ENCODE measurements around the gene GATA2.

GATA2 gene

GRCh38 chr3:128515967-128516366 is 23.0 kb upstream of the GATA2 start:
- H3K36me3 ChIP-seq (ENCODE audit: insufficient read depth, low read depth, low read length), result no peaks in the 10 kb centered on the region
- no peaks in the 10 kb centered on the region for H3K4me1 ChIP-seq (ENCODE audit: insufficient read depth, low read length)
- H3K27ac ChIP-seq (ENCODE audit: low read length), result no peak overlapping the region
- H3K9me3 ChIP-seq (ENCODE audit: insufficient read depth, low read depth, low read length), result peaks cover 10% of the 10 kb centered on the region; the same call in 1 of the 2 replicates
- H3K4me3 ChIP-seq (ENCODE audit: low read length), result no peak overlapping the region
- H3K27me3 ChIP-seq (ENCODE audit: insufficient read depth, low read length), result peaks cover 20% of the 10 kb centered on the region
- H3K9ac ChIP-seq (ENCODE audit: low read depth, low read length), result no peak overlapping the region

GRCh38 chr3:128508852-128509251 is 15.9 kb upstream of the GATA2 start:
- no peak overlapping the region for H3K4me3 ChIP-seq (ENCODE audit: low read length)

DNA sequence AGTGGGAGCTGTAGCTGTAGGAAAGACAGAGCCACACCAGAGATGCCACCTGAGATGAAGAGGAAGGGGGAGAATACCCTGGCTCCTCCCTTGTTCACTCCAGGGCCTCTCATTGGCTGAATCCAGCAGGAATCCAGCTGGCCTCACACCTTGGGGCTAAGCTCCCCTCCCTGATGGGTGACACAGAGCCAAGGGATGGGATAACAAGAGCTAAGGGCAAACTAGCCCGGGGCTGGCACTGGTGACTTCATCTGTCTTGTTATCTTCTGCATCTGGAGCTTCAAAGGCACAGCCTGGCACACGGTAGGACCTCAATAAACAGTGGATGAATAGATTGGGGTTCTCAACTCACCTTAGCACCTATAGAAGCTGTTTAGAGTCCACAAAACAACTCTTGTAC is 13.8 kb upstream of the GATA2 start:
- Histone ChIP-seq H3K4me3 (ENCODE audit: low read length) (no peak overlapping the region), H3K9me3 (ENCODE audit: insufficient read depth, low read depth, low read length) (0 out of 2 replicates have a peak, but pooled peaks cover 5% of the 10 kb centered on the region), H3K9ac (ENCODE audit: low read depth, low read length) (no peak overlapping the region)

More at GRCh38 chr3:128508852-128509251, 15.9 kb upstream of the GATA2 start:
- Histone ChIP-seq H3K36me3 (ENCODE audit: insufficient read depth, low read depth, low read length) (no peaks in the 10 kb centered on the region), H3K9me3 (ENCODE audit: insufficient read depth, low read depth, low read length) (peaks cover 10% of the 10 kb centered on the region; the same call in 1 of the 2 replicates), H3K9ac (ENCODE audit: low read depth, low read length) (no peak overlapping the region), H3K27me3 (ENCODE audit: insufficient read depth, low read length) (0 out of 2 replicates have a peak, but pooled peaks cover 5% of the 10 kb centered on the region), H3K4me1 (ENCODE audit: insufficient read depth, low read length) (no peaks in the 10 kb centered on the region), H3K27ac (ENCODE audit: low read length) (no peak overlapping the region)

DNA sequence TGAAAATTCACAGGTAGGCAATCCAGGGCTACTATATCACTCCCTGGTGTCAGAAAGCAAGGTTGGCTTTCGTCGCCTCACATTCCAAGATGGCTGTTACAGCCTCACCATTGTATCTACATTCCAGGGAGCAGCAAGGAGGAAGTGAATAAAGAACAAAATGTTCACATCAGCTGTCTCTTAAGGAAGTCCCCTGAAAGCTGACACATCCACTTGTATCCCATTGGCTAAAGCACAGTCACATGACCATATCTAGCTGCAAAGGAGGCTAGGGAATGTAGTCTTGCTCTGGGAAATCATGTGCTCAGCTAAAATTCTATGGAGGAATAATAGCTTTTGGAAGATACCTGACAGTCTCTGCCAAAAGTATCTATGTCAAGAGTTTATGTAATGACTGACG is 12.8 kb upstream of the GATA2 start:
- H3K27ac ChIP-seq (ENCODE audit: low read length), result no peak overlapping the region
- H3K9me3 ChIP-seq (ENCODE audit: insufficient read depth, low read depth, low read length), result 0 out of 2 replicates have a peak, but pooled peaks cover 5% of the 10 kb centered on the region
- no peaks in the 10 kb centered on the region for H3K4me1 ChIP-seq (ENCODE audit: insufficient read depth, low read length)
- H3K4me3 ChIP-seq (ENCODE audit: low read length), result no peak overlapping the region
- H3K27me3 ChIP-seq (ENCODE audit: insufficient read depth, low read length), result peaks cover 13% of the 10 kb centered on the region; the same call in 1 of the 2 replicates
- H3K36me3 ChIP-seq (ENCODE audit: insufficient read depth, low read depth, low read length), result no peaks in the 10 kb centered on the region
- no peak overlapping the region for H3K9ac ChIP-seq (ENCODE audit: low read depth, low read length)

More for the DNA sequence above, 13.8 kb upstream of the GATA2 start:
- Histone ChIP-seq H3K27me3 (ENCODE audit: insufficient read depth, low read length) (peaks cover 7% of the 10 kb centered on the region; the same call in 1 of the 2 replicates), H3K36me3 (ENCODE audit: insufficient read depth, low read depth, low read length) (no peaks in the 10 kb centered on the region), H3K27ac (ENCODE audit: low read length) (no peak overlapping the region), H3K4me1 (ENCODE audit: insufficient read depth, low read length) (no peaks in the 10 kb centered on the region)

DNA sequence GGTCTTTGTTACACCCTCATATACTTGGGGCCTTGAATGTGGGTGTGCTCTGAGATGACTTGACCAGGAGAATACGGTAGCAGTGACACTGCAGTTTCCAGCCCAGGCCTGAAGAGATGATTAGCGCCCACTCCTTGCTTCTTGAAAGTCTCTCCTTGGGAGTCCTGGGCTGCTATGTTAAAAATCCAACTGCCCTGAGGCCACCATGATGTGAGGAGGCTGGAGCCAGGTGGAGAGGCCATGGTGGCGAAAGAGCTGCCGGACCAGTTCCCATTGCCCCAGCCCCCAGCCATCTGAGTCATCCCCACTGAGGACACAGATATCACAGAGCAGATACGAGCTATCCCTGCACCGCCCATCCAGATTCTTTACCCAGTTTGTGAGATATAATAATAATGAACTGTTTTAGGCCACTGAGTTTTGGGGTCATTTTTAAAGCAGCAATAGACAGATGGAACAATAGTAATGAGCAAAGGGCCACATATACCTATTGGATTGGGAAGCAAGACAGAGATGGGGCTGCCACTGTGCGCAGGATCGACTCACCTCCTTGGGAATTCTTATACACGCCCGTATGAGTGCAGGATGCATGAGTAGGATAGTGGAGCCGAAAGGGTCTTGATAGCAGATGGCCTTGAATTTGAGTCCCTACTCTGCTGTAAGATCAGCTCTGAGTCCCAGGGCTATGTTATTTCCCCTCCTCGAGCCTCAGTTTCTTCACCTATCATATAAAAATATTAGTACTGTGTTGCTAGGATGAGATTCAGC is 12.1 kb upstream of the GATA2 start:
- no peak overlapping the region for H3K27ac ChIP-seq (ENCODE audit: low read length)
- H3K27me3 ChIP-seq (ENCODE audit: insufficient read depth, low read length), result peaks cover 13% of the 10 kb centered on the region; the same call in 1 of the 2 replicates
- no peak overlapping the region for H3K4me3 ChIP-seq (ENCODE audit: low read length)
- H3K36me3 ChIP-seq (ENCODE audit: insufficient read depth, low read depth, low read length), result no peaks in the 10 kb centered on the region
- H3K9me3 ChIP-seq (ENCODE audit: insufficient read depth, low read depth, low read length), result 0 out of 2 replicates have a peak, but pooled peaks cover 5% of the 10 kb centered on the region
- H3K4me1 ChIP-seq (ENCODE audit: insufficient read depth, low read length), result no peaks in the 10 kb centered on the region
- no peak overlapping the region for H3K9ac ChIP-seq (ENCODE audit: low read depth, low read length)

DNA sequence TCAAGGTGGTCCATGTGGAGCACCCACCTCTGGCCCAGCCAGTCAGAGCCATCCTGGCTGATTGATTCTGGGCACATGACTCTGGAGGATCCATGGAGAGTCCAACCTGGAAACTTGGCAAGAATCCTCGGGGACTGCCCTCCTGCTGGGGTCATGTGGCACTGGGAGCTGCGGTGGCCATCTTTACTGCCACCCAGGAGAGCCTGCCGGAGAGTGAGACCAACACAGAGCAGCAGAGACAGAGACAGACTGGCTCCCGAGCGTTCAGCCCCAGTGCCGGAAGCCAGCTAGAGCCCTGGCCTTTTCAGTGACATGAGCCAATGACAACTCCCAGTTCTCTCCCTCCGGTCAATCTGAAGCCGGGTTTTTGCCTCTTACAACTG is 11.5 kb upstream of the GATA2 start:
- no peak overlapping the region for H3K27ac ChIP-seq (ENCODE audit: low read length)
- peaks cover 16% of the 10 kb centered on the region; the same call in 1 of the 2 replicates for H3K27me3 ChIP-seq (ENCODE audit: insufficient read depth, low read length)
- H3K4me3 ChIP-seq (ENCODE audit: low read length), result no peak overlapping the region
- H3K36me3 ChIP-seq (ENCODE audit: insufficient read depth, low read depth, low read length), result no peaks in the 10 kb centered on the region
- H3K9me3 ChIP-seq (ENCODE audit: insufficient read depth, low read depth, low read length), result 0 out of 2 replicates have a peak, but pooled peaks cover 5% of the 10 kb centered on the region
- no peak overlapping the region for H3K9ac ChIP-seq (ENCODE audit: low read depth, low read length)
- H3K4me1 ChIP-seq (ENCODE audit: insufficient read depth, low read length), result no peaks in the 10 kb centered on the region

GRCh38 chr3:128503751-128504532 is 10.9 kb upstream of the GATA2 start:
- Histone ChIP-seq H3K9ac (ENCODE audit: low read depth, low read length) (no peak overlapping the region), H3K4me3 (ENCODE audit: low read length) (no peak overlapping the region), H3K27me3 (ENCODE audit: insufficient read depth, low read length) (peaks cover 22% of the 10 kb centered on the region), H3K36me3 (ENCODE audit: insufficient read depth, low read depth, low read length) (no peaks in the 10 kb centered on the region), H3K27ac (ENCODE audit: low read length) (no peak overlapping the region), H3K4me1 (ENCODE audit: insufficient read depth, low read length) (no peaks in the 10 kb centered on the region), H3K9me3 (ENCODE audit: insufficient read depth, low read depth, low read length) (0 out of 2 replicates have a peak, but pooled peaks cover 5% of the 10 kb centered on the region)

DNA sequence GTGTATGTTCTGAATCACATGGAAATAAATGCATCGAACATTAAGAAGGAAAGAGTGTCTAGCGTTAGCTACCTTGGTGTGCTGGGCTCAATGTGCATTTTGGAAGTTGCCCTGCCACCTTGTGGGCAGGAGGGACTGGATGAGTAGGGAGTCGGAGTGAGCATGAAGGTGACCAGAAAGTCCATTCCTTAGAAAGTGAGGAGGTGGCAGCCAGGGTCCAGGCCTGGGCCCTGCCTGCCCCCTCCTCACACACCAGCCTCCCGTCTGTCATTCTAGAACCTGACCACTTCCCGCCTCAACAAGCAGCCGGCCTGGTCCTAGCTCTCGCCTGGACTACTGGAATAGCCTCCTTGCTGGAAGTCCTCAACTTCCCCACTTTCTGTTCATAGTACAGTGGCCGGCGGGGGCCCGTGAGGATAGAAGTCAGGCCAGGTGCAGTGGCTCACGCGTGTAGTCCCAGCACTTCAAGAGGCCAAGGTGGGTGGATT is 10.2 kb upstream of the GATA2 start:
- Histone ChIP-seq H3K27ac (ENCODE audit: low read length) (no peak overlapping the region), H3K9me3 (ENCODE audit: insufficient read depth, low read depth, low read length) (0 out of 2 replicates have a peak, but pooled peaks cover 5% of the 10 kb centered on the region), H3K9ac (ENCODE audit: low read depth, low read length) (no peak overlapping the region), H3K36me3 (ENCODE audit: insufficient read depth, low read depth, low read length) (no peaks in the 10 kb centered on the region), H3K27me3 (ENCODE audit: insufficient read depth, low read length) (peaks cover 29% of the 10 kb centered on the region), H3K4me3 (ENCODE audit: low read length) (no peak overlapping the region), H3K4me1 (ENCODE audit: insufficient read depth, low read length) (no peaks in the 10 kb centered on the region)

DNA sequence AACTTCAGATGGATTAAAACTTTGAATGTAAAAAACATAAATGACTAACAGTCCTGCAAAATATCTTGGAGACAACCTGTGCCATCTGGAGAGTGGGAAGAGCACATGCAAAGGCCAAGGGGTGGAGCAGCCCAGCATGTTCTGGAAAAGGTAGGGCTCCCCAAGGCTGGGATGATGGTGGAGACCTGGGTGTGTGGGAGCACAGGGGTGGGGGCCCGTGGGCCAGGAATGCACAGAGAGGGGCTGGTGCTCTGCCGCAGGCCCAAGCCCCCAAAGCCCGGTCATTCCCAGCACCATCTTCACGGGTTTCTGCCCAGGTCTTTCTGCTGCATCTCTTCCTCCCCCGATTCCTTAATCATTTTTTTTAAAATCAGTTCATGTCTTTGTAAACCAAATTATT is 9.7 kb upstream of the GATA2 start:
- Histone ChIP-seq H3K27ac (ENCODE audit: low read length) (no peak overlapping the region), H3K4me1 (ENCODE audit: insufficient read depth, low read length) (no peaks in the 10 kb centered on the region), H3K9ac (ENCODE audit: low read depth, low read length) (no peak overlapping the region), H3K27me3 (ENCODE audit: insufficient read depth, low read length) (peaks cover 28% of the 10 kb centered on the region), H3K36me3 (ENCODE audit: insufficient read depth, low read depth, low read length) (no peaks in the 10 kb centered on the region), H3K9me3 (ENCODE audit: insufficient read depth, low read depth, low read length) (0 out of 2 replicates have a peak, but pooled peaks cover 5% of the 10 kb centered on the region), H3K4me3 (ENCODE audit: low read length) (no peak overlapping the region)

DNA sequence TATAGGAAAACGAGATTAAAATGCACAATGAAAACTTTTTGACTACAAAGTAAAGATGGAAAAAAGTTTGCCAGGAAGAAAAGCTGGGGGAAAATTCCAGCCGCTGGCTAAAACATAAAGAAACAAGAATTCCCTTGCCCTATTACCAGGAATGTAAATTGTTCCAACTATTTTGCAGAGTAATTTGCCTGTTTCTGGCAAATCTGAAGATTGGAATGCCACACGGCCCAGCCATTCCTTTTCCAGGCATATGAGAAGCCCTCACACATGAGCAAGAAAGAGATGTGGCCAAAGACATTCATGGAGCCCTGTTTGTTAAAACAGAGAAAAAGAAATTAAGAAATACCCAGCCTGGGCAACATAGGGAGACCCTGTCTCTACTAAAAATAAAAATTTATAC is 8.4 kb upstream of the GATA2 start:
- Histone ChIP-seq H3K4me1 (ENCODE audit: insufficient read depth, low read length) (0 out of 2 replicates have a peak, but pooled peaks cover 3% of the 10 kb centered on the region), H3K27ac (ENCODE audit: low read length) (no peak overlapping the region)

DNA sequence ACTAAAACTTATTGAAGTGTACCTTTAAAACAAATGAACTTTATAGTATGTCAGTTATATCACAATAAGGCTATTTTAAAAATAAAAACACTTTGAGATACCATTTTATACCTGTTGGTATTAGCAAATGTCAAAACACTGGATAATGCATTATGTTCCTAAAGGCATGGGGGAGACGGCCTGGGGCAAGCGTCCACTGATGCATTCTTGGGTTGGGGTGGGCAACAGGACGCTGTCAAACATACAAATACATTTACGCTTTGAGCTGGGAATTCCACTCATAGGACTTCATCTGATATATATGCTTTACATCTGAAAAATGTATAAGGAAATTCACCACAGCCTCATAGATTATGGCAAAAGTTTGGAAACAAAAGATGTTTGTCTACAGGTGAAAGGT is 7.6 kb upstream of the GATA2 start:
- Histone ChIP-seq H3K4me3 (ENCODE audit: low read length) (no peak overlapping the region), H3K36me3 (ENCODE audit: insufficient read depth, low read depth, low read length) (no peaks in the 10 kb centered on the region), H3K27ac (ENCODE audit: low read length) (no peak overlapping the region), H3K4me1 (ENCODE audit: insufficient read depth, low read length) (0 out of 2 replicates have a peak, but pooled peaks cover 3% of the 10 kb centered on the region), H3K27me3 (ENCODE audit: insufficient read depth, low read length) (peaks cover 50% of the 10 kb centered on the region), H3K9ac (ENCODE audit: low read depth, low read length) (no peak overlapping the region), H3K9me3 (ENCODE audit: insufficient read depth, low read depth, low read length) (no peaks in the 10 kb centered on the region; the same call in 1 of the 2 replicates)

More for the DNA sequence above, 8.4 kb upstream of the GATA2 start:
- Histone ChIP-seq H3K36me3 (ENCODE audit: insufficient read depth, low read depth, low read length) (no peaks in the 10 kb centered on the region), H3K4me3 (ENCODE audit: low read length) (no peak overlapping the region), H3K9me3 (ENCODE audit: insufficient read depth, low read depth, low read length) (peaks cover 5% of the 10 kb centered on the region; the same call in 1 of the 2 replicates), H3K9ac (ENCODE audit: low read depth, low read length) (no peak overlapping the region), H3K27me3 (ENCODE audit: insufficient read depth, low read length) (peaks cover 41% of the 10 kb centered on the region)
